ENCODE data around the gene TNIK. TPM values are rescaled to one million over a fixed set of nuclear protein-coding genes. Genes with fewer than 3 reads are reported as not detected.

The TNIK gene
- total and polyA plus RNA-seq, 4 donors: 3.7 to 9.8 (median 5.2) TPM

GRCh38 chr3:171391432-171391831 is 68.8 kb downstream of the TNIK start:
- no peaks in the 10 kb centered on the region for H3K9me3 ChIP-seq (ENCODE audit: control insufficient read depth in 4 of 4, low read length in 3 of 4)
- no peak for DNase-seq (ENCODE audit: low spot score)
- H3K9ac ChIP-seq (ENCODE audit: low read depth in 1 of 2, low read length in 2 of 2): no peak overlapping the region
- no peak overlapping the region for H3K4me3 ChIP-seq (ENCODE audit: low read depth in 1 of 3, low read length in 3 of 3)
- H3K27me3 ChIP-seq (ENCODE audit: control insufficient read depth in 4 of 4, insufficient read depth in 4 of 4, low read length in 3 of 4): no peaks in the 10 kb centered on the region
- H3K27ac ChIP-seq (ENCODE audit: low read depth in 1 of 2, low read length in 2 of 2): no peak overlapping the region
- TF ChIP-seq HNF4G (IDR thresholded peaks at IDR 0.05): no peak
- TF ChIP-seq ZBTB33 (IDR thresholded peaks at IDR 0.05): no peak
- TF ChIP-seq MAX (IDR thresholded peaks at IDR 0.05): no peak
- TF ChIP-seq HNF4A (conservative IDR thresholded peaks at IDR 0.05): no peak
- no peak for TF ChIP-seq SP1 (IDR thresholded peaks at IDR 0.05)
- TF ChIP-seq GABPA (IDR thresholded peaks at IDR 0.05 in 1 of 2, conservative IDR thresholded peaks at IDR 0.05 in 1 of 2): no peak
- TF ChIP-seq NR2F2 (IDR thresholded peaks at IDR 0.05): no peak
- TF ChIP-seq REST (IDR thresholded peaks at IDR 0.05): no peak
- no peak for TF ChIP-seq FOXA1 (IDR thresholded peaks at IDR 0.05)
- TF ChIP-seq EGR1 (IDR thresholded peaks at IDR 0.05; ENCODE audit: low read depth in 2 of 2): no peak
- TF ChIP-seq CTCF (IDR thresholded peaks at IDR 0.05; ENCODE audit: low read depth, low read length, missing input control): no peak
- TF ChIP-seq FOXA2 (IDR thresholded peaks at IDR 0.05): no peak
- no peak for TF ChIP-seq JUND (IDR thresholded peaks at IDR 0.05)
- TF ChIP-seq ATF3 (IDR thresholded peaks at IDR 0.05): no peak
- TF ChIP-seq YY1 (IDR thresholded peaks at IDR 0.05): no peak
- TF ChIP-seq TAF1 (conservative IDR thresholded peaks at IDR 0.05): no peak
- TF ChIP-seq RAD21 (IDR thresholded peaks at IDR 0.05): no peak
- peaks cover 0 to 10% (median 2%) of the 10 kb centered on the region in 4 donors for H3K4me1 ChIP-seq (ENCODE audit: control insufficient read depth in 4 of 4, insufficient read depth in 4 of 4, low read length in 3 of 4)
- H3K36me3 ChIP-seq (ENCODE audit: control insufficient read depth in 4 of 4, insufficient read depth in 3 of 4, low read depth in 1 of 4, low read length in 3 of 4): no peaks in the 10 kb centered on the region
